Endothelial cell of umbilical vein (primary cell): Measurements from ENCODE around the gene POLE.

Experiments used
- EZH2 ChIP-seq: IDR thresholded peaks from 2 replicates; pipeline ENCODE4 v1.6.1; 2012; ENCODE audit warnings: borderline replicate concordance, low read depth, mild to moderate bottlenecking, moderate library complexity, low read length, inconsistent platforms; ENCODE audit not compliant: severe bottlenecking
- POLR2A ChIP-seq: IDR thresholded peaks from 2 replicates; pipeline ENCODE4 v1.6.1; 2012; ENCODE audit warnings: low read depth, mild to moderate bottlenecking, control low read depth, low read length
- POLR2AphosphoS5 ChIP-seq: IDR thresholded peaks from 2 replicates; pipeline ENCODE4 v1.6.1; 2012; ENCODE audit warnings: low read depth, mild to moderate bottlenecking, control low read depth, low read length, moderate library complexity; ENCODE audit not compliant: insufficient read depth
- TF ChIP-seq, protein P1 (sequence below), 2 donors: IDR thresholded peaks; 1 replicate in 1 of 2; 2 replicates in 1 of 2; pipeline ENCODE4 v1.5.1; 2011; ENCODE audit warnings: low read length in 2 of 2, mild to moderate bottlenecking in 2 of 2, moderate library complexity in 2 of 2, control low read depth in 1 of 2, inconsistent platforms in 1 of 2, low read depth in 1 of 2; ENCODE audit not compliant: insufficient read depth in 1 of 2; ENCODE audit errors: extremely low read depth in 1 of 2

DNA sequence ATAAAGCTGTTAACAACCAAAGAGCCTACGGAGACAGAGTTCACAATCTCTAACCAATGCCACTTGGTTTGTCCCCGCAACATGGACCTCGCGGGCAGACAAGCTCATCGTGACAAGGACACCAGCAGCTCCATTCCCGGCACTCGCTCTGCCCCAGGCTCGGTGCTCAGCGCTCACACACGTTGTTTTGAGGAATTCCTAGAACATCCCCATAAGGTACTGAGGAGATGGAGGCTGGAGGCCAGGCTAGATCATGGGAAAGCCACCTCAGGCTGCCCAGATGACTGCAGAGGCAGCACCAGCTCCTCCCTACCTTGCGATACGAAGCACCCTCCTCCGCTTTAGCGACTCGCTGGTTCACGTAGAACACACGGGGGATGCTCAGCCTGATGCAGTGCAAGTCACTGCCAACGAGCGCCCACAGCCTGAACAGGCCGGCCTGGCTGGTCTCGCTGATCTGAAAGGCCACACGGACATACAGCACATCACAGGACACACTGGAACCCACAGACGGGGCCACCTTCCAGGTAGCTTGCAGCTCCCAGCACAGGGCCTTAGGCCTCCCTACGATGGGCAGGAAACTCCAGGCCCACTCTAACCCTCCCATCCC, 38.4 kb downstream of the POLE start:
- TF ChIP-seq EZH2 (no peak), POLR2AphosphoS5 (no peak), POLR2A (no peak)
- TF ChIP-seq, protein P1, sequence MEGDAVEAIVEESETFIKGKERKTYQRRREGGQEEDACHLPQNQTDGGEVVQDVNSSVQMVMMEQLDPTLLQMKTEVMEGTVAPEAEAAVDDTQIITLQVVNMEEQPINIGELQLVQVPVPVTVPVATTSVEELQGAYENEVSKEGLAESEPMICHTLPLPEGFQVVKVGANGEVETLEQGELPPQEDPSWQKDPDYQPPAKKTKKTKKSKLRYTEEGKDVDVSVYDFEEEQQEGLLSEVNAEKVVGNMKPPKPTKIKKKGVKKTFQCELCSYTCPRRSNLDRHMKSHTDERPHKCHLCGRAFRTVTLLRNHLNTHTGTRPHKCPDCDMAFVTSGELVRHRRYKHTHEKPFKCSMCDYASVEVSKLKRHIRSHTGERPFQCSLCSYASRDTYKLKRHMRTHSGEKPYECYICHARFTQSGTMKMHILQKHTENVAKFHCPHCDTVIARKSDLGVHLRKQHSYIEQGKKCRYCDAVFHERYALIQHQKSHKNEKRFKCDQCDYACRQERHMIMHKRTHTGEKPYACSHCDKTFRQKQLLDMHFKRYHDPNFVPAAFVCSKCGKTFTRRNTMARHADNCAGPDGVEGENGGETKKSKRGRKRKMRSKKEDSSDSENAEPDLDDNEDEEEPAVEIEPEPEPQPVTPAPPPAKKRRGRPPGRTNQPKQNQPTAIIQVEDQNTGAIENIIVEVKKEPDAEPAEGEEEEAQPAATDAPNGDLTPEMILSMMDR (IDR thresholded peaks at IDR 0.05; ENCODE audit: extremely low read depth in 1 of 2, insufficient read depth in 1 of 2, low read depth in 1 of 2, low read length in 2 of 2): no peak
